Left ventricle myocardium inferior (tissue), 1 donor: ENCODE data around the gene IPO4. TPM values are rescaled to one million over a fixed set of nuclear protein-coding genes. Genes with fewer than 3 reads are reported as not detected.

Source experiments
- DNase-seq: peaks from one replicate; pipeline ENCODE4 v3.0.0-alpha.2; 2020
- H3K27ac ChIP-seq: fragments of 200-600 bp; replicated peaks from 2 replicates; pipeline ENCODE4 v1.8.0; 2021
- H3K27me3 ChIP-seq: fragments of 200-600 bp; 2 replicates; pipeline ENCODE4 v1.8.0; 2021; ENCODE audit warnings: low read depth
- H3K36me3 ChIP-seq: fragments of 200-600 bp; 2 replicates; pipeline ENCODE4 v1.8.0; 2021
- H3K4me1 ChIP-seq: fragments of 200-600 bp; 2 replicates; pipeline ENCODE4 v1.8.0; 2021
- H3K4me3 ChIP-seq: fragments of 200-600 bp; 2 replicates; pipeline ENCODE4 v1.8.0; 2021; ENCODE audit warnings: mild to moderate bottlenecking, moderate library complexity
- H3K9me3 ChIP-seq: fragments of 200-600 bp; replicated peaks from 2 replicates; pipeline ENCODE4 v1.8.0; 2021
- CTCF ChIP-seq: fragments of 200-600 bp; IDR thresholded peaks from 2 replicates; pipeline ENCODE4 v1.8.0; 2021; ENCODE audit warnings: antibody characterized with exemption, mild to moderate bottlenecking, borderline replicate concordance
- intact Hi-C: fragments of 100-400 bp; cut with micrococcal nuclease; formaldehyde crosslinking; loops from one replicate; pipeline ENCODE4 v1.11.0; 2022
- total RNA-seq: library from RNA; stranded (reverse); fragmentation: NEBNext Ultra II Directional; extraction: Animal tissue kit (Norgen Biotek cat#: 25700); gene quantifications from one replicate; pipeline ENCODE4 v1.2.1, GENCODE V29; 2021
- donor health status: DM: no; HTN: yes; CAD: no; lungs with severe emphysema.

The IPO4 gene
- total RNA-seq, 1 donor from 2014 or later: 13.3 TPM

DNA sequence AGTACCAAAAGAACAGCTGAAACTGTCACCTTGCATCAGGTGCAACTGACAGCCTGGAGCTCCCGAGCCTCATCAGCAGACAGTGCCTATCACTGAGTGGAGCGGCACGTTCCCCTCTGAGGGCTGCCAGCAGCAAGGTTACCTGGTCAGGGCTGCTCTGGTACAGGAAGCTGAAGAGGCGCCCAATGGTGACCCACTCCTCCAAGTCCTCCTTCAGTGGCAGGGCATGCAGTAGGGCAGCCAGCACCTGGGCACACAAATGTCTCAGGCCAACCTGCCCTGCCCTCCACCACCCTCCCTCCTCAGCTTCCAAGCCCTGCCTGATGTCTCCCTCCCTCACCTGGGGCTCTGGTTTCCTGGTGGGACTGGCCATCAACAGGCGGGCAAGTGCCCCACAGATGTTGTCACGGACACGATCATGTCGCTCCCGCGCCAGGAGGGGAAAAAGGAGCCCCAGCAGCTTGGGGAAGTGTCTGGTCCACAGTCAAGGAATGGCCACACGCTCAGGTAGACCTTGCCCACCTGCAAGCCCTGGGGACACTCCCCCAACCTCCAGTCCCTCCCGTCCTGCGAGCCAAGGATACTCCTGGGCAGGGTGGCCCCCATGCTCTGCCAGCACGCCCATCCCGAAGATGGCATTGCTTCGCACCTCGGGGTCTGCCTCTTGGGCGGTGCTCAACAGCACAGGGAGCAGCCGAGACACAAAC lies 7.1 kb downstream of the IPO4 start:
- Histone ChIP-seq H3K9me3 (no peaks in the 10 kb centered on the region), H3K27ac (no peak overlapping the region), H3K4me3 (no peak overlapping the region), H3K4me1 (peaks cover 17% of the 10 kb centered on the region), H3K36me3 (peaks cover 88% of the 10 kb centered on the region), H3K27me3 (no peaks in the 10 kb centered on the region)
- no peak for DNase-seq
- no peak for TF ChIP-seq CTCF
- intact Hi-C loops: no loop called here

GRCh38 chr14:24179961-24180796 lies 8.4 kb downstream of the IPO4 start:
- H3K27ac ChIP-seq: peak overlapping the region; percentile 57
- H3K4me1 ChIP-seq: peaks cover 17% of the 10 kb centered on the region
- no peaks in the 10 kb centered on the region for H3K27me3 ChIP-seq
- H3K36me3 ChIP-seq: peaks cover 77% of the 10 kb centered on the region
- intact Hi-C loops: no loop called here
- no peaks in the 10 kb centered on the region for H3K9me3 ChIP-seq
- TF ChIP-seq CTCF: no peak
- H3K4me3 ChIP-seq: no peak overlapping the region
- no peak for DNase-seq

GRCh38 chr14:24179294-24179960 lies 9.2 kb downstream of the IPO4 start:
- Histone ChIP-seq H3K4me3 (no peak overlapping the region), H3K9me3 (no peaks in the 10 kb centered on the region), H3K4me1 (peaks cover 17% of the 10 kb centered on the region), H3K36me3 (peaks cover 70% of the 10 kb centered on the region), H3K27ac (peak overlapping the region; percentile 57), H3K27me3 (no peaks in the 10 kb centered on the region)
- DNase-seq: no peak
- no peak for TF ChIP-seq CTCF
- intact Hi-C loops: no loop called here

- Histone ChIP-seq H3K4me3 (no peak overlapping the region), H3K4me1 (peaks cover 17% of the 10 kb centered on the region), H3K9me3 (no peaks in the 10 kb centered on the region), H3K27ac (no peak overlapping the region), H3K27me3 (no peaks in the 10 kb centered on the region), H3K36me3 (peaks cover 61% of the 10 kb centered on the region)
- TF ChIP-seq CTCF: no peak
- intact Hi-C loops: no loop called here
- DNase-seq: no peak
These were observed 10.0 kb downstream of the IPO4 start for GRCh38 chr14:24178399-24179178.

DNA sequence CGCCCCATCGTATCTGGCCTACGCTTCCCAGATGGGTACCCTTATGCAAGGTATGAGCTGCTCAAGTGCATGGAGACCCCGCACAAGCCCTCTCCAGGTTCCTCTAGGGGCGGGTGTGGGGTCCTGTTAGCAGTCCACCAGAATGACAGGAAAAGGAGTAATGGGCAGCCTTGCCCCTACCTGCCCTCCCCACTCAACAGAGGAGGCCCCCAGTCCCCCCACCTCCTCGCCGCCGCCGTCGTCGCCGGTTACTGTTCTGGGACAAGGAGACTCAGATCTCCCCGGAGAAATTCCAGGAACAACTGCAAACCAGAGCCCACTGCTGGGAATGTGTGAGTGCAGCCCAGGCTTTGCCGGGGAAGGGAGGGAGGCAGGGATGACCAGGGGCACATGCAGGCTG lies 10.7 kb downstream of the IPO4 start:
- Histone ChIP-seq H3K4me1 (peaks cover 17% of the 10 kb centered on the region), H3K27ac (no peak overlapping the region), H3K9me3 (no peaks in the 10 kb centered on the region), H3K36me3 (peaks cover 57% of the 10 kb centered on the region), H3K27me3 (no peaks in the 10 kb centered on the region), H3K4me3 (no peak overlapping the region)
- no peak for DNase-seq
- no peak for TF ChIP-seq CTCF
- intact Hi-C loops: no loop called here
